SK-N-SH (cell line): ENCODE measurements around the gene PRR36. TPM values are rescaled to one million over a fixed set of nuclear protein-coding genes. Genes with fewer than 3 reads are reported as not detected.

Experiments
- CTCF ChIA-PET: fragments of 300-600, 350-600 bp; formaldehyde crosslinking; extraction: SDS; loops from one replicate; lab custom pipeline; 2021; lab: Yijun Ruan, JAX
- POLR2A ChIA-PET: fragments of 350-600 bp; sonication (Branson Sonifier 250); formaldehyde crosslinking; extraction: SDS; loops from one replicate; lab custom pipeline; 2020; ENCODE audit warnings: antibody characterized with exemption, inconsistent platforms; lab: Yijun Ruan, JAX
- DNase-seq: peaks from one replicate; pipeline ENCODE4 v3.0.0; 2012
- H2AFZ ChIP-seq: fragments of 200-600 bp; sonication (generic); 2 replicates; pipeline ENCODE4 v1.8.1; 2016; ENCODE audit warnings: antibody characterized with exemption, mild to moderate bottlenecking, low read depth
- H3F3A ChIP-seq: fragments of 200-600 bp; sonication (generic); replicated peaks from 2 replicates; pipeline ENCODE3; 2016; ENCODE audit warnings: antibody characterized with exemption, mild to moderate bottlenecking; ENCODE audit not compliant: insufficient read depth
- H3K27ac ChIP-seq, 2 experiments: fragments of 200-500 bp in 1 of 2; fragments of 200-600 bp in 1 of 2; sonication (Bioruptor generic) in 1 of 2; sonication (generic), shearing (Covaris generic) in 1 of 2; 2 replicates each; pipeline versions ENCODE4 v1.5.1 to v1.6.1; 2014 to 2016; ENCODE audit warnings: low read depth in 2 of 2, inconsistent platforms in 1 of 2, low read length in 1 of 2, mild to moderate bottlenecking in 1 of 2, mixed read lengths in 1 of 2
- H3K27me3 ChIP-seq: fragments of 200-600 bp; sonication (generic), shearing (Covaris generic); 2 replicates; pipeline ENCODE4 v1.6.1; 2016; ENCODE audit warnings: mixed run types; ENCODE audit not compliant: insufficient read depth
- H3K36me3 ChIP-seq, 2 experiments: fragments of 200-500 bp in 1 of 2; fragments of 200-600 bp in 1 of 2; sonication (Bioruptor generic) in 1 of 2; sonication (generic) in 1 of 2; replicated peaks in 1 of 2; 2 replicates each; pipeline versions ENCODE3 to v1.5.1; 2014 to 2016; ENCODE audit warnings: low read length in 1 of 2, mild to moderate bottlenecking in 1 of 2; ENCODE audit not compliant: insufficient read depth in 2 of 2, control insufficient read depth in 1 of 2
- H3K4me1 ChIP-seq, 2 experiments: fragments of 200-500 bp in 1 of 2; fragments of 200-600 bp in 1 of 2; sonication (Bioruptor generic) in 1 of 2; sonication (generic), shearing (Covaris generic) in 1 of 2; 2 replicates each; pipeline versions ENCODE4 v1.5.1 to v1.6.1; 2014 to 2016; ENCODE audit warnings: low read depth in 1 of 2, low read length in 1 of 2, mixed run types in 1 of 2; ENCODE audit not compliant: insufficient read depth in 2 of 2, control insufficient read depth in 1 of 2
- H3K4me2 ChIP-seq: fragments of 200-600 bp; sonication (generic), shearing (Covaris generic); 2 replicates; pipeline ENCODE4 v1.6.1; 2017; ENCODE audit warnings: mixed run types
- H3K4me3 ChIP-seq, 2 experiments: fragments of 200-500 bp in 1 of 2; fragments of 200-600 bp in 1 of 2; sonication (Bioruptor generic) in 1 of 2; sonication (generic), shearing (Covaris generic) in 1 of 2; 2 replicates each; pipeline versions ENCODE4 v1.5.1 to v1.8.1; 2014 to 2016; ENCODE audit warnings: low read depth in 2 of 2, inconsistent platforms in 1 of 2, low read length in 1 of 2, mild to moderate bottlenecking in 1 of 2, mixed read lengths in 1 of 2, moderate library complexity in 1 of 2
- H3K79me2 ChIP-seq: fragments of 200-600 bp; sonication (generic); 2 replicates; pipeline ENCODE4 v1.8.1; 2017; ENCODE audit warnings: mild to moderate bottlenecking; ENCODE audit not compliant: insufficient read depth
- H3K9ac ChIP-seq: fragments of 200-600 bp; sonication (generic); 2 replicates; pipeline ENCODE4 v1.6.1; 2017; ENCODE audit warnings: mixed run types
- H3K9me2 ChIP-seq: fragments of 200-600 bp; sonication (generic); 2 replicates; pipeline ENCODE4 v1.6.1; 2017; ENCODE audit warnings: mixed run types
- H3K9me3 ChIP-seq: fragments of 200-600 bp; sonication (generic); 2 replicates; pipeline ENCODE4 v1.6.1; 2017; ENCODE audit warnings: mixed run types, mild to moderate bottlenecking, moderate library complexity
- H4K20me1 ChIP-seq: fragments of 200-600 bp; sonication (generic); 2 replicates; pipeline ENCODE4 v1.6.1; 2017; ENCODE audit warnings: mild to moderate bottlenecking, mixed run types; ENCODE audit not compliant: insufficient read depth
- CHD2 ChIP-seq: fragments of 150-350 bp; IDR thresholded peaks from 2 replicates; pipeline ENCODE4 v1.6.1; 2018; ENCODE audit warnings: low read length; ENCODE audit not compliant: partially characterized antibody
- ELF1 ChIP-seq: IDR thresholded peaks from 2 replicates; pipeline ENCODE4 v1.4.0; 2012
- EP300 ChIP-seq, 2 experiments: IDR thresholded peaks; 2 replicates each; pipeline versions ENCODE4 v1.4.0 to v1.6.1; 2012; ENCODE audit warnings: borderline replicate concordance in 1 of 2, low read depth in 1 of 2, low read length in 1 of 2
- EZH2phosphoT487 ChIP-seq: fragments of 200-600 bp; sonication (generic); IDR thresholded peaks from 2 replicates; pipeline ENCODE4 v1.6.1; 2017; ENCODE audit warnings: low read depth, mixed run types, mild to moderate bottlenecking, antibody characterized with exemption, moderate library complexity, borderline replicate concordance
- FOSL2 ChIP-seq: IDR thresholded peaks from 2 replicates; pipeline ENCODE4 v1.4.0; 2012; ENCODE audit warnings: low read depth, mild to moderate bottlenecking, moderate library complexity, borderline replicate concordance
- GATA2 ChIP-seq: sonication (generic); formaldehyde crosslinking; IDR thresholded peaks from 2 replicates; pipeline ENCODE4 v1.5.0; 2020; ENCODE audit warnings: mild to moderate bottlenecking, missing genetic modification reagents
- MEF2A ChIP-seq: IDR thresholded peaks from 2 replicates; pipeline ENCODE4 v1.4.0; 2012; ENCODE audit warnings: low read depth, borderline replicate concordance
- NFIC ChIP-seq: IDR thresholded peaks from 2 replicates; pipeline ENCODE4 v1.4.0; 2012; ENCODE audit warnings: borderline replicate concordance
- NRF1 ChIP-seq: IDR thresholded peaks from 2 replicates; pipeline ENCODE4 v1.6.1; 2012; ENCODE audit warnings: low read depth, mild to moderate bottlenecking, low read length
- RAD21 ChIP-seq: IDR thresholded peaks from 2 replicates; pipeline ENCODE4 v1.6.1; 2012; ENCODE audit warnings: mild to moderate bottlenecking, low read length
- RCOR1 ChIP-seq: fragments of 150-350 bp; IDR thresholded peaks from 2 replicates; pipeline ENCODE4 v1.6.1; 2017; ENCODE audit warnings: antibody characterized with exemption, low read length
- SMC3 ChIP-seq: IDR thresholded peaks from 2 replicates; pipeline ENCODE4 v1.6.1; 2012; ENCODE audit warnings: low read depth, low read length, improper control_type of control experiment
- TCF12 ChIP-seq: IDR thresholded peaks from 2 replicates; pipeline ENCODE4 v1.4.0; 2012
- WGBS: methylation state at CpG from one replicate; pipeline ENCODE4 v1.1.6; 2017; ENCODE audit warnings: low lambda C conversion rate; 5-methylcytosine and 5-hydroxymethylcytosine counted together
- polyA plus RNA-seq, 3 experiments: library from polyadenylated mRNA; depleted of rRNA; stranded (reverse); fragments of >200 nt; gene quantifications; 2 replicates each; pipeline ENCODE4 v1.2.3, GENCODE V29; 2012
- TF ChIP-seq, protein P1 (sequence below): IDR thresholded peaks from 2 replicates; pipeline ENCODE4 v1.4.0; 2012; ENCODE audit warnings: low read depth, borderline replicate concordance
- TF ChIP-seq, protein P2 (sequence below): fragments of 200-600 bp; sonication (generic); IDR thresholded peaks from 2 replicates; pipeline ENCODE4 v1.6.1; 2017; ENCODE audit warnings: antibody characterized with exemption, mild to moderate bottlenecking, moderate library complexity
- TF ChIP-seq, protein P3 (sequence below): IDR thresholded peaks from 2 replicates; pipeline ENCODE4 v1.4.0; 2012; ENCODE audit warnings: low read depth
- TF ChIP-seq, protein P4 (sequence below): IDR thresholded peaks from 2 replicates; pipeline ENCODE4 v1.4.0; 2012; ENCODE audit warnings: low read depth, borderline replicate concordance

The PRR36 gene
- polyA plus RNA-seq, 1 of the 3 experiments (the other 2 are of a cell fraction), result 0.18 TPM

DNA sequence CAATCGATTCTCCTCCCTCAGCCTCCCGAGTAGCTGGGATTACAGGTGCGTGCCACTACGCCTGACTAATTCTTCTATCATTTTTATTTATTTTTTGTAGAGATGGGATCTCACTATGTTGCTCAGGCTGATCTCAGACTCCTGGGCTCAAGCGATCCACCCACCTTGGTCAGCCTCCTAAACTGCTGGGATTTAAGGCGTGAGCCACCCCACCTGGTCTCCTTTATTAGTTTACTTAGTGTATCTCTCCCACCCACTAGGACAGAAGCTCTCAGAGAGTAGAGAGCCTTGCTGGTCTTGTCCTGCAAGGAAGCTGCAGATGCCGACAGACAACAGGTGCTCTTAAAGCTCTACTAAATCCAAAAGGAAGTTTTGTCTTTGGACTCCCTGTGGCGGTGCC, 11.6 kb upstream of the PRR36 start:
- TF ChIP-seq, protein P1, sequence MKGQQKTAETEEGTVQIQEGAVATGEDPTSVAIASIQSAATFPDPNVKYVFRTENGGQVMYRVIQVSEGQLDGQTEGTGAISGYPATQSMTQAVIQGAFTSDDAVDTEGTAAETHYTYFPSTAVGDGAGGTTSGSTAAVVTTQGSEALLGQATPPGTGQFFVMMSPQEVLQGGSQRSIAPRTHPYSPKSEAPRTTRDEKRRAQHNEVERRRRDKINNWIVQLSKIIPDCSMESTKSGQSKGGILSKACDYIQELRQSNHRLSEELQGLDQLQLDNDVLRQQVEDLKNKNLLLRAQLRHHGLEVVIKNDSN, result no peak
- TF ChIP-seq ELF1 (no peak), NRF1 (no peak), GATA2 (no peak), SMC3 (no peak), TCF12 (no peak), RCOR1 (no peak), NFIC (no peak), MEF2A (no peak)
- TF ChIP-seq, protein P2, sequence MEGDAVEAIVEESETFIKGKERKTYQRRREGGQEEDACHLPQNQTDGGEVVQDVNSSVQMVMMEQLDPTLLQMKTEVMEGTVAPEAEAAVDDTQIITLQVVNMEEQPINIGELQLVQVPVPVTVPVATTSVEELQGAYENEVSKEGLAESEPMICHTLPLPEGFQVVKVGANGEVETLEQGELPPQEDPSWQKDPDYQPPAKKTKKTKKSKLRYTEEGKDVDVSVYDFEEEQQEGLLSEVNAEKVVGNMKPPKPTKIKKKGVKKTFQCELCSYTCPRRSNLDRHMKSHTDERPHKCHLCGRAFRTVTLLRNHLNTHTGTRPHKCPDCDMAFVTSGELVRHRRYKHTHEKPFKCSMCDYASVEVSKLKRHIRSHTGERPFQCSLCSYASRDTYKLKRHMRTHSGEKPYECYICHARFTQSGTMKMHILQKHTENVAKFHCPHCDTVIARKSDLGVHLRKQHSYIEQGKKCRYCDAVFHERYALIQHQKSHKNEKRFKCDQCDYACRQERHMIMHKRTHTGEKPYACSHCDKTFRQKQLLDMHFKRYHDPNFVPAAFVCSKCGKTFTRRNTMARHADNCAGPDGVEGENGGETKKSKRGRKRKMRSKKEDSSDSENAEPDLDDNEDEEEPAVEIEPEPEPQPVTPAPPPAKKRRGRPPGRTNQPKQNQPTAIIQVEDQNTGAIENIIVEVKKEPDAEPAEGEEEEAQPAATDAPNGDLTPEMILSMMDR, result no peak
- DNase-seq, result no peak
- no peaks in the 10 kb centered on the region for H3K9me3 ChIP-seq
- no peak overlapping the region for H2AFZ ChIP-seq
- no peaks in the 10 kb centered on the region for H3F3A ChIP-seq
- no peak overlapping the region for H3K4me2 ChIP-seq
- H3K4me1 ChIP-seq, result no peaks in the 10 kb centered on the region
- no peak overlapping the region for H3K9ac ChIP-seq
- H3K79me2 ChIP-seq, result no peaks in the 10 kb centered on the region
- no peaks in the 10 kb centered on the region for H3K9me2 ChIP-seq
- H3K4me3 ChIP-seq, result no peak overlapping the region
- H3K27me3 ChIP-seq, result no peaks in the 10 kb centered on the region; the same call in 1 of the 2 replicates
- no peaks in the 10 kb centered on the region for H4K20me1 ChIP-seq
- ChIA-PET POLR2A (interaction anchor here (0.7 kb wide), 1 partner anchor 18 kb away, joined by 3 read pairs; no protein-coding TSS in a partner anchor), CTCF (no interaction called here)
- 67% methylated on average over 8 of the region's 8 CpGs for WGBS
- H3K36me3 ChIP-seq, result no peaks in the 10 kb centered on the region
- H3K27ac ChIP-seq, result no peak overlapping the region

DNA sequence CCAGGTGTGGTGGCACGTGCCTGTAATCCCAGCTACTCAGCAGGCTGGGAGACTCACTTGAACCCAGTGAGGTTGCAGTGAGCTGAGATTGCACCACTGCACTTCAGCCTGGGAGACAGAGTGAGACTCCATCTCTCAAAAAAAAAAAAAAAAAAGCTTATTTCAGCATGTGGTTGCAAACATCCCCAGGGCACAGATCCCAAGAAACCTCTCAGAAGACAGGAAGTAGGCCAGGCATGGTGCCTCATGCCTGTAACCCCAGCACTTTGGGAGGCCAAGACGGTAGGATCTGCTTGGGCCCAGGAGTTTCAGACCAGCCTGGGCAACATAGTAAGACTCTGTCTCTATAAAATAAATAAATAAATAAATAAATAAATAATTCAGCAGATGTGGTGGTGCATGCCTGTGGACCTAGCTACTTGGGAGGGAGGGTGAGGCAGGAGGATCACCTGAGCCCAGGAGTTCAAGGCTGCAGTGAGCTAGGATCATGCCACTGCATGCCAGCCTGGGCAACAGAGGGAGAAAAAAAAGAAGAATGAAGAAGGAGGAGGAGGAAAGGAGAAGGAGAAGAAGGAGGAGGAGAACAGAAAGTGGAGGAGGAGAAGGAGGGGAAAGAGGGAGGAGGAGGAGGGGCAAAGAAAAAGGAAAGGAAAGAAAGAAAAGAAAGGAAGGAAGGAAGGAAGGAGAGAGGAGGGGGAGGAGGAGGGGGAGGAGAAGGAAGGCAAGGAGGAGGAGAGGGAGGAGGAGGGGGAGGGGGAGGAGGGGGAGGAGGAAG, 9.8 kb upstream of the PRR36 start:
- Histone ChIP-seq H3K9me2 (no peaks in the 10 kb centered on the region), H3F3A (no peaks in the 10 kb centered on the region), H3K27ac (no peak overlapping the region), H3K79me2 (no peaks in the 10 kb centered on the region), H4K20me1 (no peaks in the 10 kb centered on the region), H3K27me3 (no peaks in the 10 kb centered on the region; the same call in 1 of the 2 replicates), H3K9ac (no peak overlapping the region), H3K4me2 (no peak overlapping the region), H3K4me3 (no peak overlapping the region), H3K4me1 (no peaks in the 10 kb centered on the region), H3K9me3 (no peaks in the 10 kb centered on the region), H3K36me3 (no peaks in the 10 kb centered on the region), H2AFZ (no peak overlapping the region)
- WGBS, result 96% methylated on average over 2 of the region's 2 CpGs
- ChIA-PET POLR2A (no interaction called here), CTCF (interaction anchor here (0.6 to 1.3 kb wide), 2 partner anchors 16 to 44 kb away, joined by 3 read pairs; no protein-coding TSS in a partner anchor)
- no peak for DNase-seq
- TF ChIP-seq, protein P1, result no peak
- TF ChIP-seq, protein P3, sequence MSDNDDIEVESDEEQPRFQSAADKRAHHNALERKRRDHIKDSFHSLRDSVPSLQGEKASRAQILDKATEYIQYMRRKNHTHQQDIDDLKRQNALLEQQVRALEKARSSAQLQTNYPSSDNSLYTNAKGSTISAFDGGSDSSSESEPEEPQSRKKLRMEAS, result no peak
- TF ChIP-seq EP300 (IDR thresholded peaks at IDR 0.05; ENCODE audit: borderline replicate concordance in 1 of 2, low read depth in 1 of 2, low read length in 1 of 2), result no peak
- TF ChIP-seq FOSL2, result no peak
- no peak for TF ChIP-seq MEF2A
- TF ChIP-seq RAD21, result no peak
- TF ChIP-seq CHD2, result no peak
- no peak for TF ChIP-seq SMC3
- no peak for TF ChIP-seq EZH2phosphoT487
- TF ChIP-seq, protein P4, sequence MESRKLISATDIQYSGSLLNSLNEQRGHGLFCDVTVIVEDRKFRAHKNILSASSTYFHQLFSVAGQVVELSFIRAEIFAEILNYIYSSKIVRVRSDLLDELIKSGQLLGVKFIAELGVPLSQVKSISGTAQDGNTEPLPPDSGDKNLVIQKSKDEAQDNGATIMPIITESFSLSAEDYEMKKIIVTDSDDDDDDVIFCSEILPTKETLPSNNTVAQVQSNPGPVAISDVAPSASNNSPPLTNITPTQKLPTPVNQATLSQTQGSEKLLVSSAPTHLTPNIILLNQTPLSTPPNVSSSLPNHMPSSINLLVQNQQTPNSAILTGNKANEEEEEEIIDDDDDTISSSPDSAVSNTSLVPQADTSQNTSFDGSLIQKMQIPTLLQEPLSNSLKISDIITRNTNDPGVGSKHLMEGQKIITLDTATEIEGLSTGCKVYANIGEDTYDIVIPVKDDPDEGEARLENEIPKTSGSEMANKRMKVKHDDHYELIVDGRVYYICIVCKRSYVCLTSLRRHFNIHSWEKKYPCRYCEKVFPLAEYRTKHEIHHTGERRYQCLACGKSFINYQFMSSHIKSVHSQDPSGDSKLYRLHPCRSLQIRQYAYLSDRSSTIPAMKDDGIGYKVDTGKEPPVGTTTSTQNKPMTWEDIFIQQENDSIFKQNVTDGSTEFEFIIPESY, result no peak
